Stimulated activated CD8-positive, alpha-beta memory T cell treated with anti-CD3 and anti-CD28 coated beads, Interleukin-15, amount 100 ng/mL, for 4 hours (primary cell): ENCODE data around the gene BDKRB2.

ENCODE experiments used
- DNase-seq, 2 donors: peaks; one replicate each; pipeline ENCODE4 v3.0.0-alpha.2; 2020; ENCODE audit warnings: low read depth in 2 of 2

The BDKRB2 gene

GRCh38 chr14:96251656-96252155, 47.1 kb downstream of the BDKRB2 start:
- no peak for DNase-seq

DNA sequence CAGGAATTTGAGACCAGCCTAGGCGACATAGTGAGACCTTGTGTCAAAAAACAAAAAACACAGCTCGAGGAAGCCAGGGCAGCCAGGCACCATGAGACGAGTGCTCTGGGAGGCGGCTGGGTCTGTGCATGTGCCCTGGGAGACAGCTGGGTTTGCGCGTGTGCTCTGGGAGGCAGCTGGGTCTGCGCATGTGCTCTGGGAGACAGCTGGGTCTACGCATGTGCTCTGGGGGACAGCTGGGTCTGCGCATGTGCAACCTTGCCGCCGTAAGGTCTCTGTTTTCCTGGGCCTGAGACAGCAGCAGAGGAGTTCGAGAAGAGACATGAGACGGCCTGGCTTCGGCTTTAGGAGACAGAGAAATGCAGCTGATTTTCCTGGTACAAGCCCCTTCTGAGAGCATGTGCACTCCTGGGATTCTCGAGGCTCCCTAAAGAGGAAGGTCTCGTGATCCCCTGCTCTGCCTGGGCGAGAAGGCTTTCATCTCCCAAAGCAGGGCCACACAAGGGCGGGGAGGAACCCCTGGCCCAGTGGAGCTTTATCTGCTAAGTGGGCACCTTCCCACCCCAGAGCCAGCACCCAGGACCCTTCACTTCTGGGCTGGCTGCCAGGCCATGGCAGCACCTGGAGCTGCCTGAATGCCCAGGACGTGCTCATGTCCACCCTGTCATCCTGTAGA, 47.8 kb downstream of the BDKRB2 start:
- no peak for DNase-seq

DNA sequence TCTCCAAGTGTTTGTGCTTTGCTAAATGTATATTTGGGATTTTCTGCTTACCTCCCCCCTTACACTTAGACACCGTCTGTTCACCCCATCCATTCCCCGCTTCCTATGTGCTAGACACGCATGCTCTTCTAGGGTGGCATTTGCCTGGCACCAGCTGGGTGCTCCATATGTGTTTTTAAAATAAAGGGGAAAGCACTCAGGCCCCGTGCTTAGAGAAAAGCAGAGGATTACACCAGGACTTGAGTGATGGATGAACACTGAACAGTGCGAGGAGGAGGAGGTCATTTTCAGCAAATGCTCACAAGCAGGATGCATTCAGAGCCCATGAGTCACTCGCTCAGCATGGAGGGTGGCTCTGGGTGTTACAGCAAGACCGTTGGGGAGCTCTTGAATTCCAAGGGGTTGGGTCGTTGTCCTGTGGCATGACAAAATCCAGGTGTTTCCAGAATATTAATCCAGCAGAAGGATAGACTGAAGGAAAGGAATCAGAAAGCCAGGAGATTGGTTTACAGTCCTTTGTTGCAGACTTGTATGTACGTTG, 48.4 kb downstream of the BDKRB2 start:
- DNase-seq = no peak

- DNase-seq = no peak
Measured at GRCh38 chr14:96254687-96255086, 50.0 kb downstream of the BDKRB2 start.

GRCh38 chr14:96255501-96256366, 51.1 kb downstream of the BDKRB2 start, which contains the start of gene BDKRB1:
BDKRB1 (plus strand) TSS chr14:96256210; CDS start chr14:96263683, 7,473 bp downstream.
- DNase-seq = no peak

- DNase-seq = no peak
Measured at GRCh38 chr14:96256407-96256806, 51.8 kb downstream of the BDKRB2 start.

DNA sequence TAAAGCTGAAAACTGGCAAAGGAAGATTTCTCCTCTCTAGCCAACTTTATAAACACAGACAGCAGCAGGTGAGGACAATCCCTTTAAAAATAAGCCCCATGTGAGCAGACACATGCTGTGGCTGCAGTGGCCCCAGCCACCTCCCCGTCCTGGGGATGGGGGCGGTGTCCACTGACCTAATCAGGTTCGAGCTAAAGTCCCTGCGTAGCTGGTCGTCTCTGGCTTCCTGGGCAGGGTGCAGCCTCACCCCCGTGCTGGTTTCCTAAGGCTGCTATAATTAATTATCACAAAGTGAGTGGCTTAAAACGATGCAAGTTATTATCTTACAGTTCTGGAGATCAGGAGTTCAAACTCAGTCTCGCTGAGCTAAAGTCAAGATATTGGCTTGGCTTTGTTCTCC, 52.4 kb downstream of the BDKRB2 start:
- DNase-seq = no peak

DNA sequence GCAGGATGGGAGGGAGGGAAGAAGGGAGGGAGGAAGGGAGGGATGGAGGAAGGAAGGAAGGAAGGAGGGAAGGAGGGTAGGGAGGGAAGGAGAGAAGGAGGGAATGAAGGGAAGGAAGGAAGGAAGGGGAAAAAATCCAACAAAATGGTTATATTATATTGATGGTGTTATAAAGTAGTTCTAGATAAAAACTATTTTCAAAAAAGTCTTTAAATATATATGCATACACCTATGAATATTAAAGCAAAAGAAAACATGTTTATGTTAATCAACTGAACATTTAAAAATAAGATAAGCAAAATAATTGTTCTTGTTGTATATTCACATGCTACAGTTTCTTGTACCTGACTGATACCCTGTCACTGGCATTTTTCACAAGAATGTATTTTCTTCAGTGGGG, 53.3 kb downstream of the BDKRB2 start:
- DNase-seq = no peak

GRCh38 chr14:96260341-96260821, 55.7 kb downstream of the BDKRB2 start:
- no peak for DNase-seq

GRCh38 chr14:96261053-96261452, 56.4 kb downstream of the BDKRB2 start:
- no peak for DNase-seq

DNA sequence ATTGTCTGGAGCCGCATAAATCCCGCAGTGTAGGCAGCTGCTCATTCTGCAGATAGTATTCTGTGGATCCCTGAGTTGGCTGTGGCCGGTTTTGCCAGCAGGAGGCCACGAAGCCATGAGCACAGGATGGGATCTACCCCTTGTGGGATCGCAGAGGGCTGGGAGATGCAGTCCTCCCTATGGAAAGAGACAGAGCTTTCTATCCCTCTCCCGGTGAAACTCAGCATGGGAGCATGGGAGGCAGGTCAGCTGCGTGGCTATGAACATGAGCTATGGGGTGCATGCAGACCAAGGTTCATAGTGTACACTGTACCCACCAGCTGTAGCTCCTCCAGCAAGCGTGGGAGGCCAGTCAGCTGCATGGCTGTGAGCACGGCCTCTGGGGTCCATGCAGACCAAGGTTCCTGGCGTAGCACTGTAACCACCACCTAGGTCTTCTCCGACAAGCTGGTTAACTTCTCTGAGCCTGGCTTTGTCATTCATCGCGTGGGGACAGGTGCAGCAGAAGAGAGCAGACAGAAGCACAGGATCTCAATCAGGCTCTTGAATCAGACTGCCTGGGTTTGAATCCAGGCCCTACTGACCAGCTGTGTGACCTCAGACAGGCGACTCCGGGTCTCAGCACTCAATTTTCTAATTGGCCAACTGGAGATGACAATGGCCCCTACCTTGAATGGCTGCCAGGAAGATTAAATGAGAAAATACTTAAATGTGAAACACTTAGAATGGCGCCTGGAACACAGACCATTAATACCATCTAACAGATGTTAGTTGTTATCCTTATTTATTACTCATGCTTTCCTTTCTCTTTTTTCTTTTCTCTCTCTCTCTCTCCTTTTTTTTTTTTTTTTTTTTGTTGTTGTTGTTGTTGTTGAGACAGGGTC, 57.4 kb downstream of the BDKRB2 start:
- no peak for DNase-seq

GRCh38 chr14:96263347-96264199, 58.9 kb downstream of the BDKRB2 start:
- no peak for DNase-seq

DNA sequence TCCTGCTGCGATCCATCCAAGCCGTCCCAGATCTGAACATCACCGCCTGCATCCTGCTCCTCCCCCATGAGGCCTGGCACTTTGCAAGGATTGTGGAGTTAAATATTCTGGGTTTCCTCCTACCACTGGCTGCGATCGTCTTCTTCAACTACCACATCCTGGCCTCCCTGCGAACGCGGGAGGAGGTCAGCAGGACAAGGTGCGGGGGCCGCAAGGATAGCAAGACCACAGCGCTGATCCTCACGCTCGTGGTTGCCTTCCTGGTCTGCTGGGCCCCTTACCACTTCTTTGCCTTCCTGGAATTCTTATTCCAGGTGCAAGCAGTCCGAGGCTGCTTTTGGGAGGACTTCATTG, 59.5 kb downstream of the BDKRB2 start:
- DNase-seq = no peak

- DNase-seq = no peak
Measured at GRCh38 chr14:96264853-96265252, 60.2 kb downstream of the BDKRB2 start.

DNA sequence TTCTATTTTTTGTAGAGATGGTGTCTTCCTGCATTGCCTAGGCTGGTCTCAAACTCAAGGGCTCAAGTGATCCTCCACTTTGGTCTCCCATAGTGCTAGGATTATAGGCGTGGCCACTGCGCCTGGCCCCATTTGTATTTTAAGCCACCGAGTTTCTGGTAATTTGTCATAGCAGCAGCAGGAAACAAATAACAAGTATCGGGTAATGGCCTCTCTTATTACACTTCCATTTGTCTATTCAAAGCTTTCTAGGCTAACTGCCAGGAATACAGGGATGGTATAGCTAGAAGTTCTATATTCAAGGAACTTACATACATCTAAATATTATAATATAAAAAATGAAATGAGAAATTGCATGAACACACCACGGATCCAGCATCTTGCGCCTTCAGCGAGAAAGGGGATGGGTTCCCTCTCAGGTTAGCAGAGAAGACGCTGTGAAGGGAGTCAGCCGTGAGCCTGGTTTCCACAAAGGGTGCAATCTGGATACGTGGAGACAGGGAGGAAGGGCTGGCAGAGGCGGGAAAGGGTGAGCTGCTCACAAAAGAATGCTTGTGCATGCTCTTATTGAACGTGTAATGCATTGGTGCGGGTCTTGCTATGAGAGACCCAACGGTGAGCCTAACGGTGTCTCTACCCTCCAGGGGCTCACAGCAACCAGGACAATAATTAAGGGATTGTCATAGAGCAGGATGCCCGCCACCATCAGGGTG, 60.9 kb downstream of the BDKRB2 start:
- no peak for DNase-seq

GRCh38 chr14:96267336-96267735, 62.7 kb downstream of the BDKRB2 start:
- no peak for DNase-seq

DNA sequence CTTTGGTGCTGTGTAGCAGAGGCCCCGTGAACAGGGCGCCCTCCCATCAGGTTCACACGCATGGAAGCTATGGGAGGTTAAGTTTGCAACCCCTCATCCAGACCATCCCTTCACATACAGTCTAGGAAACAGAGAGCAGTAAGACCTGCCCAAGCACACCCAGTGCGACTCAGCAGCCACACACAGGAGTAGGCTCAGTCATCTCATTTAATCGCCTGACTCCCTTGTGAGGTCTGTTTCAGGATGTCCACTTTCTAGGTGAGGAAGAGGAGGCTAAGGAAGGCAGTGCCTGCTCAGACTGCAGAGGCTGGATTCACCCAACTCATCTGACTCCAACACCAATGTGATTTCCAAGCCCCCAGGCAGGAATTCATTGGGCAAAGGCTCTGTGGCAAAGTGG, 63.3 kb downstream of the BDKRB2 start:
- DNase-seq = no peak

DNA sequence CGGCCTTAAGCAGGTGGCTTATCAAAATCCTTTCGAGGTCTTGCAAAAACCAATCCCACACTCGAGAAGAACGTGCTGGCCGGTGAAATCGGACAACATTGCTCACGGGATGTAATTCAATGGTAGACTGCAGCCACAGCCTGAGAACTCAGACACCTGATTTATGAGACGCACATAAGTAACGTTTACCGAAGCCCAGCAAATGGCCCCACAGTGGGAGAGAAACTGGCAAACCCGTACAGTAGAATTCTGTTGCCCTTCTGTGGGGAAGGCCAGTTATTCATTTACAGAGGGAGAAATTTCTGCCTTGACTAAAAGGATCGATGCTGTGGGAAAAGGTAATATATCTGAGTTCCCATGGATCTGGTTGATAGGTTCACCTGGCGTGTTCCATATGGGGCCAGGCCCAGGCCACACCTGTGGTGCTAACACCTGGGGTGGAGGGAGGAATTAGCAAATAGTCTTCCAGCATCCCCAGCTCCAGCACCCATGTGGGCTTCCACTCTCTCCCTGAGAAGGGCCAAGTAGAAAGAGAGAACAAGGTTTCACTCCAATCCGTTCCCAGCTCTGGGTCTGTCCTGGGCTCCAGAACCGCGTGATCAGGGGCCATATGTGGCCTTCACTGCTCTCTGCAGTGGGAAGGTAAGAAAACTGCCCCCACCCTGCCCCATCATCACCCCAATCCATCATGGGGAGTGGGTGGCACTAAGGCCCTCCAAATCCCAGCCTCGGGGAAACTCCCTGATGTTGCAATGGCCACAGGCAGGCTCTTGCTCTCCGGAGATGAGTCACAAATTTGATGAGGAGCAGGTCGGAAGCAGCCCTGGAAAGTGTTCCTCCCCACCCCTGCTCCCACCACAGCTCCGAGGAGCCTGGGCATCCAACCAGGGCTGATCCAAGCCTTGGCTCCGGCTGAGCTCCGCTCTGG, 64.1 kb downstream of the BDKRB2 start:
- no peak for DNase-seq

- DNase-seq = no peak
Measured at GRCh38 chr14:96269359-96269710, 64.7 kb downstream of the BDKRB2 start.
